Mucosa of rectum (tissue), 2 donors: ENCODE results near the gene PSTPIP1.
A peak's percentile ranks its signal among the peaks of the same experiment; 100 is the strongest.

Experiments
- H3K27ac ChIP-seq, 2 donors: one replicate each; pipeline ENCODE4 v1.7.0; 2013; ENCODE audit warnings: inconsistent platforms in 2 of 2, low read depth in 2 of 2, low read length in 2 of 2
- H3K27me3 ChIP-seq, 2 donors: one replicate each; pipeline ENCODE4 v1.7.0; 2013; ENCODE audit warnings: low read length in 2 of 2; ENCODE audit not compliant: control insufficient read depth in 2 of 2, insufficient read depth in 2 of 2
- H3K36me3 ChIP-seq, 2 donors: one replicate each; pipeline ENCODE4 v1.7.0; 2013; ENCODE audit warnings: low read length in 2 of 2; ENCODE audit not compliant: control insufficient read depth in 2 of 2, insufficient read depth in 2 of 2
- H3K4me1 ChIP-seq, 2 donors: one replicate each; pipeline ENCODE4 v1.7.0; 2013; ENCODE audit warnings: low read length in 2 of 2, mild to moderate bottlenecking in 1 of 2; ENCODE audit not compliant: control insufficient read depth in 2 of 2, insufficient read depth in 2 of 2
- H3K4me3 ChIP-seq, 2 donors: one replicate each; pipeline ENCODE4 v1.7.0; 2013; ENCODE audit warnings: low read length in 2 of 2
- H3K9ac ChIP-seq, 2 donors: one replicate each; pipeline ENCODE4 v1.7.0; 2013; ENCODE audit warnings: low read length in 2 of 2, low read depth in 1 of 2, mild to moderate bottlenecking in 1 of 2
- H3K9me3 ChIP-seq, 2 donors: one replicate each; pipeline ENCODE4 v1.7.0; 2013; ENCODE audit warnings: low read length in 2 of 2; ENCODE audit not compliant: control insufficient read depth in 2 of 2
- donor health status: healthy.
- donor health status: Normal muscosa, but diverticular disease.

Gene PSTPIP1

GRCh38 chr15:76999996-77000395, 5.1 kb downstream of the PSTPIP1 start:
- Histone ChIP-seq H3K9me3 (no peaks in the 10 kb centered on the region), H3K4me1 (peaks cover 5 to 16% of the 10 kb centered on the region in 2 donors), H3K36me3 (no peaks in the 10 kb centered on the region), H3K27me3 (no peaks in the 10 kb centered on the region), H3K9ac (no peak overlapping the region), H3K27ac (no peak overlapping the region), H3K4me3 (no peak overlapping the region)

GRCh38 chr15:77001351-77001750, 6.4 kb downstream of the PSTPIP1 start:
- Histone ChIP-seq H3K4me3 (no peak overlapping the region), H3K4me1 (peaks cover 5 to 16% of the 10 kb centered on the region in 2 donors), H3K36me3 (no peaks in the 10 kb centered on the region), H3K9ac (no peak overlapping the region), H3K27me3 (no peaks in the 10 kb centered on the region), H3K9me3 (no peaks in the 10 kb centered on the region), H3K27ac (no peak overlapping the region)

GRCh38 chr15:77001966-77002365, 7.0 kb downstream of the PSTPIP1 start:
- Histone ChIP-seq H3K27ac (no peak overlapping the region), H3K4me1 (peaks cover under 1 to 11% of the 10 kb centered on the region in 2 donors), H3K27me3 (no peaks in the 10 kb centered on the region), H3K9me3 (no peaks in the 10 kb centered on the region), H3K9ac (no peak overlapping the region), H3K4me3 (no peak overlapping the region), H3K36me3 (no peaks in the 10 kb centered on the region)

GRCh38 chr15:77002436-77002835, 7.5 kb downstream of the PSTPIP1 start:
- H3K4me3 ChIP-seq: peak overlapping the region in 1 of 2 donors; percentile 20
- peaks cover 0 to 11% of the 10 kb centered on the region in 2 donors for H3K4me1 ChIP-seq
- no peak overlapping the region for H3K9ac ChIP-seq
- no peaks in the 10 kb centered on the region for H3K9me3 ChIP-seq
- no peaks in the 10 kb centered on the region for H3K36me3 ChIP-seq
- no peaks in the 10 kb centered on the region for H3K27me3 ChIP-seq
- H3K27ac ChIP-seq: peak overlapping the region in 1 of 2 donors; percentile 52

GRCh38 chr15:77002954-77003912, 8.3 kb downstream of the PSTPIP1 start:
- Histone ChIP-seq H3K27ac (peak overlapping the region in 1 of 2 donors; percentile 52), H3K9me3 (no peaks in the 10 kb centered on the region), H3K4me1 (peaks cover 0 to 11% of the 10 kb centered on the region in 2 donors), H3K4me3 (peak overlapping the region in 1 of 2 donors; percentile 20), H3K9ac (no peak overlapping the region), H3K27me3 (no peaks in the 10 kb centered on the region), H3K36me3 (no peaks in the 10 kb centered on the region)

- Histone ChIP-seq H3K27me3 (no peaks in the 10 kb centered on the region), H3K27ac (peak overlapping the region in 1 of 2 donors; percentile 32), H3K4me3 (no peak overlapping the region), H3K9me3 (no peaks in the 10 kb centered on the region), H3K4me1 (peaks cover 0 to 11% of the 10 kb centered on the region in 2 donors), H3K9ac (no peak overlapping the region), H3K36me3 (no peaks in the 10 kb centered on the region)
Observed at GRCh38 chr15:77004189-77004588, 9.3 kb downstream of the PSTPIP1 start.

GRCh38 chr15:77009176-77009575, 14.2 kb downstream of the PSTPIP1 start:
- Histone ChIP-seq H3K36me3 (no peaks in the 10 kb centered on the region), H3K27ac (no peak overlapping the region), H3K9me3 (no peaks in the 10 kb centered on the region), H3K9ac (no peak overlapping the region), H3K4me1 (no peaks in the 10 kb centered on the region), H3K4me3 (no peak overlapping the region), H3K27me3 (no peaks in the 10 kb centered on the region)

- Histone ChIP-seq H3K9ac (no peak overlapping the region), H3K27ac (no peak overlapping the region), H3K4me3 (no peak overlapping the region), H3K27me3 (no peaks in the 10 kb centered on the region), H3K9me3 (no peaks in the 10 kb centered on the region), H3K36me3 (no peaks in the 10 kb centered on the region), H3K4me1 (peaks cover 0 to 3% of the 10 kb centered on the region in 2 donors)
Observed at GRCh38 chr15:77009646-77010311, 14.9 kb downstream of the PSTPIP1 start.

GRCh38 chr15:77010312-77010686, 15.4 kb downstream of the PSTPIP1 start:
- H3K36me3 ChIP-seq: no peaks in the 10 kb centered on the region
- H3K4me1 ChIP-seq: peaks cover 0 to 3% of the 10 kb centered on the region in 2 donors
- H3K9me3 ChIP-seq: no peaks in the 10 kb centered on the region
- no peak overlapping the region for H3K4me3 ChIP-seq
- no peak overlapping the region for H3K9ac ChIP-seq
- no peaks in the 10 kb centered on the region for H3K27me3 ChIP-seq
- no peak overlapping the region for H3K27ac ChIP-seq

GRCh38 chr15:77010857-77011256, 15.9 kb downstream of the PSTPIP1 start:
- Histone ChIP-seq H3K36me3 (no peaks in the 10 kb centered on the region), H3K9ac (no peak overlapping the region), H3K27ac (no peak overlapping the region), H3K27me3 (no peaks in the 10 kb centered on the region), H3K9me3 (no peaks in the 10 kb centered on the region), H3K4me1 (peaks cover 0 to 3% of the 10 kb centered on the region in 2 donors), H3K4me3 (no peak overlapping the region)
